SK-N-SH (cell line): ENCODE measurements around the gene NRCAM.

Experiments
- CHD2 ChIP-seq: fragments of 150-350 bp; IDR thresholded peaks from 2 replicates; pipeline ENCODE4 v1.6.1; 2018; ENCODE audit warnings: low read length; ENCODE audit not compliant: partially characterized antibody
- FOXM1 ChIP-seq: IDR thresholded peaks from 2 replicates; pipeline ENCODE4 v1.4.0; 2012; ENCODE audit warnings: low read depth, mild to moderate bottlenecking
- MXI1 ChIP-seq: IDR thresholded peaks from 2 replicates; pipeline ENCODE4 v1.6.1; 2012; ENCODE audit warnings: mild to moderate bottlenecking, low read depth, low read length, improper control_type of control experiment
- POLR2AphosphoS5 ChIP-seq: IDR thresholded peaks from 2 replicates; pipeline ENCODE4 v1.6.1; 2012; ENCODE audit warnings: low read depth, low read length
- RFX5 ChIP-seq: IDR thresholded peaks from 2 replicates; pipeline ENCODE4 v1.6.1; 2012; ENCODE audit warnings: mild to moderate bottlenecking, improper control_type of control experiment, low read length
- RXRA ChIP-seq: IDR thresholded peaks from 2 replicates; pipeline ENCODE4 v1.4.0; 2012; ENCODE audit warnings: low read depth, mild to moderate bottlenecking, borderline replicate concordance
- SMC3 ChIP-seq: IDR thresholded peaks from 2 replicates; pipeline ENCODE4 v1.6.1; 2012; ENCODE audit warnings: low read depth, low read length, improper control_type of control experiment
- TCF12 ChIP-seq: IDR thresholded peaks from 2 replicates; pipeline ENCODE4 v1.4.0; 2012
- TEAD4 ChIP-seq: IDR thresholded peaks from 2 replicates; pipeline ENCODE4 v1.4.0; 2012; ENCODE audit warnings: mild to moderate bottlenecking, borderline replicate concordance; ENCODE audit not compliant: insufficient read depth
- TF ChIP-seq, protein P1 (sequence below): fragments of 200-600 bp; sonication (generic); IDR thresholded peaks from 2 replicates; pipeline ENCODE4 v1.6.1; 2017; ENCODE audit warnings: antibody characterized with exemption, mild to moderate bottlenecking, moderate library complexity
- TF ChIP-seq, protein P2 (sequence below): IDR thresholded peaks from 2 replicates; pipeline ENCODE4 v1.6.1; 2012; ENCODE audit warnings: mild to moderate bottlenecking, low read depth, low read length, moderate library complexity
- TF ChIP-seq, protein P3 (sequence below): IDR thresholded peaks from 2 replicates; pipeline ENCODE4 v1.4.0; 2012; ENCODE audit warnings: low read depth
- TF ChIP-seq, protein P4 (sequence below): fragments of 150-350 bp; IDR thresholded peaks from 2 replicates; pipeline ENCODE4 v1.6.1; 2016; ENCODE audit warnings: mild to moderate bottlenecking, low read depth, low read length
- TF ChIP-seq, protein P5 (sequence below): fragments of 150-350 bp; IDR thresholded peaks from 2 replicates; pipeline ENCODE4 v1.6.1; 2017; ENCODE audit warnings: antibody characterized with exemption, low read length, low read depth, borderline replicate concordance

DNA sequence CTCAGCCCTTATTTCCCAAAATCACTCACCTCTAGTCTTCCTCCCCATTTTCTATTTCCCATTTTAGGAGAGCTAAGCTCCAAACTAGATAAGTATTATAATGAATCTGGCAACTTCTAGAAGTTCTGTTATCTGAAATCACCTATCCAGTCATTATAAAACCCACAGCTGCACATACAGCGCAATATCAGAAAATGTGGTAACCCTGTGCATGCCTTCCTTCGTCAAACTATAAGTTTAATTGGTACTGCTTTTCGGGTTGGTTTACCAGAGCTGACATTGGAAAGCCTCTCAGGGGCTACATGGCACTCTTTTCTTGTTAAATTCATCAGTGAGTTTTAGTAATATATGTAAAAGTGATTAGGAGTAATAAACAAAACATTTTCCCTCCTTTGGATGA lies 327.7 kb downstream of the NRCAM start:
- TF ChIP-seq, protein P1, sequence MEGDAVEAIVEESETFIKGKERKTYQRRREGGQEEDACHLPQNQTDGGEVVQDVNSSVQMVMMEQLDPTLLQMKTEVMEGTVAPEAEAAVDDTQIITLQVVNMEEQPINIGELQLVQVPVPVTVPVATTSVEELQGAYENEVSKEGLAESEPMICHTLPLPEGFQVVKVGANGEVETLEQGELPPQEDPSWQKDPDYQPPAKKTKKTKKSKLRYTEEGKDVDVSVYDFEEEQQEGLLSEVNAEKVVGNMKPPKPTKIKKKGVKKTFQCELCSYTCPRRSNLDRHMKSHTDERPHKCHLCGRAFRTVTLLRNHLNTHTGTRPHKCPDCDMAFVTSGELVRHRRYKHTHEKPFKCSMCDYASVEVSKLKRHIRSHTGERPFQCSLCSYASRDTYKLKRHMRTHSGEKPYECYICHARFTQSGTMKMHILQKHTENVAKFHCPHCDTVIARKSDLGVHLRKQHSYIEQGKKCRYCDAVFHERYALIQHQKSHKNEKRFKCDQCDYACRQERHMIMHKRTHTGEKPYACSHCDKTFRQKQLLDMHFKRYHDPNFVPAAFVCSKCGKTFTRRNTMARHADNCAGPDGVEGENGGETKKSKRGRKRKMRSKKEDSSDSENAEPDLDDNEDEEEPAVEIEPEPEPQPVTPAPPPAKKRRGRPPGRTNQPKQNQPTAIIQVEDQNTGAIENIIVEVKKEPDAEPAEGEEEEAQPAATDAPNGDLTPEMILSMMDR = no peak
- no peak for TF ChIP-seq RXRA
- TF ChIP-seq, protein P2, sequence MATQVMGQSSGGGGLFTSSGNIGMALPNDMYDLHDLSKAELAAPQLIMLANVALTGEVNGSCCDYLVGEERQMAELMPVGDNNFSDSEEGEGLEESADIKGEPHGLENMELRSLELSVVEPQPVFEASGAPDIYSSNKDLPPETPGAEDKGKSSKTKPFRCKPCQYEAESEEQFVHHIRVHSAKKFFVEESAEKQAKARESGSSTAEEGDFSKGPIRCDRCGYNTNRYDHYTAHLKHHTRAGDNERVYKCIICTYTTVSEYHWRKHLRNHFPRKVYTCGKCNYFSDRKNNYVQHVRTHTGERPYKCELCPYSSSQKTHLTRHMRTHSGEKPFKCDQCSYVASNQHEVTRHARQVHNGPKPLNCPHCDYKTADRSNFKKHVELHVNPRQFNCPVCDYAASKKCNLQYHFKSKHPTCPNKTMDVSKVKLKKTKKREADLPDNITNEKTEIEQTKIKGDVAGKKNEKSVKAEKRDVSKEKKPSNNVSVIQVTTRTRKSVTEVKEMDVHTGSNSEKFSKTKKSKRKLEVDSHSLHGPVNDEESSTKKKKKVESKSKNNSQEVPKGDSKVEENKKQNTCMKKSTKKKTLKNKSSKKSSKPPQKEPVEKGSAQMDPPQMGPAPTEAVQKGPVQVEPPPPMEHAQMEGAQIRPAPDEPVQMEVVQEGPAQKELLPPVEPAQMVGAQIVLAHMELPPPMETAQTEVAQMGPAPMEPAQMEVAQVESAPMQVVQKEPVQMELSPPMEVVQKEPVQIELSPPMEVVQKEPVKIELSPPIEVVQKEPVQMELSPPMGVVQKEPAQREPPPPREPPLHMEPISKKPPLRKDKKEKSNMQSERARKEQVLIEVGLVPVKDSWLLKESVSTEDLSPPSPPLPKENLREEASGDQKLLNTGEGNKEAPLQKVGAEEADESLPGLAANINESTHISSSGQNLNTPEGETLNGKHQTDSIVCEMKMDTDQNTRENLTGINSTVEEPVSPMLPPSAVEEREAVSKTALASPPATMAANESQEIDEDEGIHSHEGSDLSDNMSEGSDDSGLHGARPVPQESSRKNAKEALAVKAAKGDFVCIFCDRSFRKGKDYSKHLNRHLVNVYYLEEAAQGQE = no peak
- TF ChIP-seq FOXM1 = no peak
- no peak for TF ChIP-seq RFX5
- TF ChIP-seq, protein P3, sequence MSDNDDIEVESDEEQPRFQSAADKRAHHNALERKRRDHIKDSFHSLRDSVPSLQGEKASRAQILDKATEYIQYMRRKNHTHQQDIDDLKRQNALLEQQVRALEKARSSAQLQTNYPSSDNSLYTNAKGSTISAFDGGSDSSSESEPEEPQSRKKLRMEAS = no peak
- TF ChIP-seq TEAD4 = no peak
- TF ChIP-seq, protein P4, sequence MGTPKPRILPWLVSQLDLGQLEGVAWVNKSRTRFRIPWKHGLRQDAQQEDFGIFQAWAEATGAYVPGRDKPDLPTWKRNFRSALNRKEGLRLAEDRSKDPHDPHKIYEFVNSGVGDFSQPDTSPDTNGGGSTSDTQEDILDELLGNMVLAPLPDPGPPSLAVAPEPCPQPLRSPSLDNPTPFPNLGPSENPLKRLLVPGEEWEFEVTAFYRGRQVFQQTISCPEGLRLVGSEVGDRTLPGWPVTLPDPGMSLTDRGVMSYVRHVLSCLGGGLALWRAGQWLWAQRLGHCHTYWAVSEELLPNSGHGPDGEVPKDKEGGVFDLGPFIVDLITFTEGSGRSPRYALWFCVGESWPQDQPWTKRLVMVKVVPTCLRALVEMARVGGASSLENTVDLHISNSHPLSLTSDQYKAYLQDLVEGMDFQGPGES = no peak
- TF ChIP-seq MXI1 = no peak
- no peak for TF ChIP-seq TCF12
- TF ChIP-seq, protein P5, sequence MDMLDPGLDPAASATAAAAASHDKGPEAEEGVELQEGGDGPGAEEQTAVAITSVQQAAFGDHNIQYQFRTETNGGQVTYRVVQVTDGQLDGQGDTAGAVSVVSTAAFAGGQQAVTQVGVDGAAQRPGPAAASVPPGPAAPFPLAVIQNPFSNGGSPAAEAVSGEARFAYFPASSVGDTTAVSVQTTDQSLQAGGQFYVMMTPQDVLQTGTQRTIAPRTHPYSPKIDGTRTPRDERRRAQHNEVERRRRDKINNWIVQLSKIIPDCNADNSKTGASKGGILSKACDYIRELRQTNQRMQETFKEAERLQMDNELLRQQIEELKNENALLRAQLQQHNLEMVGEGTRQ = no peak
- TF ChIP-seq SMC3 = no peak
- TF ChIP-seq POLR2AphosphoS5 = no peak
- TF ChIP-seq CHD2 = no peak
